Measurements from ENCODE around the gene CHRNG. TPM values are rescaled to one million over a fixed set of nuclear protein-coding genes. Genes with fewer than 3 reads are reported as not detected.

Gene CHRNG
- 0.21 TPM for polyA plus RNA-seq
- long read RNA-seq, donor 1: 0 reads
- long read RNA-seq, donor 2: 0 reads
- long read RNA-seq, donor 3: 0 reads
- long read RNA-seq, donor 4: 0 reads
- long read RNA-seq, donor 5: 0 reads
- long read RNA-seq, donor 6: 0 reads
- long read RNA-seq, donor 7: 0 reads
- long read RNA-seq, donor 8: 0 reads
- long read RNA-seq, donor 9: 0 reads
- long read RNA-seq, donor 10: 0 reads
- long read RNA-seq, donor 11: 0 reads

- DNase-seq: no peak
These were observed at the start of gene CHRNG for GRCh38 chr2:232539298-232540231. Gene CHRNG (plus strand): TSS chr2:232539692. CDS start chr2:232539748, 56 bp downstream.

GRCh38 chr2:232490221-232491138 lies 49.0 kb upstream of the CHRNG start:
- peaks cover 39% of the 10 kb centered on the region for H3K27me3 ChIP-seq (ENCODE audit: control insufficient read depth, insufficient read depth, low read length)
- WGBS (ENCODE audit: insufficient coverage, low lambda C conversion rate): 76% methylated on average over 5 of the region's 30 CpGs
- H3K36me3 ChIP-seq (ENCODE audit: control insufficient read depth, insufficient read depth, low read length): no peaks in the 10 kb centered on the region

More at GRCh38 chr2:232539298-232540231, at the start of gene CHRNG:
- Histone ChIP-seq H3K4me3 (ENCODE audit: low read length) (no peak within 1 kb of the TSS), H3K27me3 (ENCODE audit: control insufficient read depth, insufficient read depth, low read length) (peaks cover 21% of the 10 kb centered on the region), H3K27ac (ENCODE audit: low read length) (no peak within 1 kb of the TSS), H3K4me1 (ENCODE audit: control insufficient read depth, insufficient read depth, low read length) (peaks cover 3% of the 10 kb centered on the region), H3K9me3 (ENCODE audit: control insufficient read depth, low read depth, low read length) (peaks cover 5% of the 10 kb centered on the region), H3K36me3 (ENCODE audit: control insufficient read depth, insufficient read depth, low read length) (peaks cover 2% of the 10 kb centered on the region)
- no CpG with 5 or more reads among the region's 23 CpGs for WGBS (ENCODE audit: insufficient coverage, low lambda C conversion rate)

GRCh38 chr2:232491139-232491780 lies 48.2 kb upstream of the CHRNG start:
- Histone ChIP-seq H3K9me3 (ENCODE audit: control insufficient read depth, low read depth, low read length) (peaks cover 3% of the 10 kb centered on the region), H3K27me3 (ENCODE audit: control insufficient read depth, insufficient read depth, low read length) (peaks cover 32% of the 10 kb centered on the region), H3K36me3 (ENCODE audit: control insufficient read depth, insufficient read depth, low read length) (no peaks in the 10 kb centered on the region), H3K27ac (ENCODE audit: low read length) (no peak overlapping the region), H3K4me1 (ENCODE audit: control insufficient read depth, insufficient read depth, low read length) (peaks cover 6% of the 10 kb centered on the region), H3K4me3 (ENCODE audit: low read length) (no peak overlapping the region)
- no CpG with 5 or more reads among the region's 12 CpGs for WGBS (ENCODE audit: insufficient coverage, low lambda C conversion rate)
- no peak for DNase-seq

More at GRCh38 chr2:232490221-232491138, 49.0 kb upstream of the CHRNG start:
- no peak overlapping the region for H3K27ac ChIP-seq (ENCODE audit: low read length)
- H3K9me3 ChIP-seq (ENCODE audit: control insufficient read depth, low read depth, low read length): peaks cover 3% of the 10 kb centered on the region
- peaks cover 7% of the 10 kb centered on the region for H3K4me1 ChIP-seq (ENCODE audit: control insufficient read depth, insufficient read depth, low read length)
- DNase-seq: no peak
- no peak overlapping the region for H3K4me3 ChIP-seq (ENCODE audit: low read length)

GRCh38 chr2:232492236-232492848 lies 47.1 kb upstream of the CHRNG start:
- Histone ChIP-seq H3K27me3 (ENCODE audit: control insufficient read depth, insufficient read depth, low read length) (peaks cover 22% of the 10 kb centered on the region), H3K9me3 (ENCODE audit: control insufficient read depth, low read depth, low read length) (no peaks in the 10 kb centered on the region), H3K4me3 (ENCODE audit: low read length) (no peak overlapping the region), H3K27ac (ENCODE audit: low read length) (no peak overlapping the region), H3K4me1 (ENCODE audit: control insufficient read depth, insufficient read depth, low read length) (no peaks in the 10 kb centered on the region), H3K36me3 (ENCODE audit: control insufficient read depth, insufficient read depth, low read length) (no peaks in the 10 kb centered on the region)
- WGBS (ENCODE audit: insufficient coverage, low lambda C conversion rate): no CpG with 5 or more reads among the region's 8 CpGs
- DNase-seq: no peak

- DNase-seq: no peak
These were observed 46.4 kb upstream of the CHRNG start for GRCh38 chr2:232492963-232493700.

GRCh38 chr2:232493701-232494474 lies 45.6 kb upstream of the CHRNG start:
- Histone ChIP-seq H3K27ac (ENCODE audit: low read length) (no peak overlapping the region), H3K4me1 (ENCODE audit: control insufficient read depth, insufficient read depth, low read length) (no peaks in the 10 kb centered on the region), H3K4me3 (ENCODE audit: low read length) (no peak overlapping the region), H3K36me3 (ENCODE audit: control insufficient read depth, insufficient read depth, low read length) (no peaks in the 10 kb centered on the region), H3K9me3 (ENCODE audit: control insufficient read depth, low read depth, low read length) (no peaks in the 10 kb centered on the region), H3K27me3 (ENCODE audit: control insufficient read depth, insufficient read depth, low read length) (peaks cover 11% of the 10 kb centered on the region)
- DNase-seq: no peak
- 60% methylated on average over 2 of the region's 10 CpGs for WGBS (ENCODE audit: insufficient coverage, low lambda C conversion rate)

More at GRCh38 chr2:232492963-232493700, 46.4 kb upstream of the CHRNG start:
- Histone ChIP-seq H3K4me1 (ENCODE audit: control insufficient read depth, insufficient read depth, low read length) (no peaks in the 10 kb centered on the region), H3K27ac (ENCODE audit: low read length) (no peak overlapping the region), H3K9me3 (ENCODE audit: control insufficient read depth, low read depth, low read length) (no peaks in the 10 kb centered on the region), H3K4me3 (ENCODE audit: low read length) (no peak overlapping the region), H3K36me3 (ENCODE audit: control insufficient read depth, insufficient read depth, low read length) (no peaks in the 10 kb centered on the region), H3K27me3 (ENCODE audit: control insufficient read depth, insufficient read depth, low read length) (peaks cover 18% of the 10 kb centered on the region)
- WGBS (ENCODE audit: insufficient coverage, low lambda C conversion rate): no CpG with 5 or more reads among the region's 24 CpGs

- H3K4me3 ChIP-seq (ENCODE audit: low read length): no peak overlapping the region
- H3K27ac ChIP-seq (ENCODE audit: low read length): no peak overlapping the region
- DNase-seq: no peak
- no CpG with 5 or more reads among the region's 5 CpGs for WGBS (ENCODE audit: insufficient coverage, low lambda C conversion rate)
- no peaks in the 10 kb centered on the region for H3K9me3 ChIP-seq (ENCODE audit: control insufficient read depth, low read depth, low read length)
- no peaks in the 10 kb centered on the region for H3K36me3 ChIP-seq (ENCODE audit: control insufficient read depth, insufficient read depth, low read length)
- H3K4me1 ChIP-seq (ENCODE audit: control insufficient read depth, insufficient read depth, low read length): no peaks in the 10 kb centered on the region
- H3K27me3 ChIP-seq (ENCODE audit: control insufficient read depth, insufficient read depth, low read length): peaks cover 5% of the 10 kb centered on the region
These were observed 45.0 kb upstream of the CHRNG start for GRCh38 chr2:232494542-232494941.

GRCh38 chr2:232495292-232495691 lies 44.2 kb upstream of the CHRNG start:
- Histone ChIP-seq H3K27me3 (ENCODE audit: control insufficient read depth, insufficient read depth, low read length) (no peaks in the 10 kb centered on the region), H3K4me3 (ENCODE audit: low read length) (no peak overlapping the region), H3K4me1 (ENCODE audit: control insufficient read depth, insufficient read depth, low read length) (no peaks in the 10 kb centered on the region), H3K27ac (ENCODE audit: low read length) (no peak overlapping the region), H3K36me3 (ENCODE audit: control insufficient read depth, insufficient read depth, low read length) (no peaks in the 10 kb centered on the region), H3K9me3 (ENCODE audit: control insufficient read depth, low read depth, low read length) (no peaks in the 10 kb centered on the region)
- DNase-seq: no peak
- no CpG with 5 or more reads among the region's 7 CpGs for WGBS (ENCODE audit: insufficient coverage, low lambda C conversion rate)
